ENCODE data around the gene ZNF180. TPM values are rescaled to one million over a fixed set of nuclear protein-coding genes. Genes with fewer than 3 reads are reported as not detected.
A peak's percentile ranks its signal among the peaks of the same experiment; 100 is the strongest.
"Not testable (repeated sequence)": the region's sequence is repeated elsewhere in the genome, so short reads cannot be mapped to it uniquely, and the experiment has no call there.

Gene ZNF180
- total RNA-seq, 1 donor from 2014 or later, result 11.1 TPM

DNA sequence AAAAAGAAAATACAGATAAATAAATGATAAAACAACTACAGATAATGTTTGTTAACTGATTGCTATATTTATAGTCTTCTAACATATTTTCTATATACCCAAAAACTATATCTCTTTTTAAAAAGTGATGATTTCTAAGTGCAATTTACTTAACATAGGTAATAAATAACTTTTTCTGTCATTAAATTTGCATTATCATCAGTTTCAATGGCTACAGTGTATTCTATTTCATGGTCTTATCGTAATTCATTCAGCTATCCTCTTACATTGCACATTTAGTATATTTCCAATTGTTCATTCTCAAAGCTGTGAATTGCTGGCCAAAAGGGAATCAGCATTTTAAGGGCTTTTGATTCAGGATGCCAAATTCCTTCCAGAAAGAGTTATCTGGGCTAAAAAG is 3.6 kb downstream of the ZNF180 start:
- TF ChIP-seq, protein P1, sequence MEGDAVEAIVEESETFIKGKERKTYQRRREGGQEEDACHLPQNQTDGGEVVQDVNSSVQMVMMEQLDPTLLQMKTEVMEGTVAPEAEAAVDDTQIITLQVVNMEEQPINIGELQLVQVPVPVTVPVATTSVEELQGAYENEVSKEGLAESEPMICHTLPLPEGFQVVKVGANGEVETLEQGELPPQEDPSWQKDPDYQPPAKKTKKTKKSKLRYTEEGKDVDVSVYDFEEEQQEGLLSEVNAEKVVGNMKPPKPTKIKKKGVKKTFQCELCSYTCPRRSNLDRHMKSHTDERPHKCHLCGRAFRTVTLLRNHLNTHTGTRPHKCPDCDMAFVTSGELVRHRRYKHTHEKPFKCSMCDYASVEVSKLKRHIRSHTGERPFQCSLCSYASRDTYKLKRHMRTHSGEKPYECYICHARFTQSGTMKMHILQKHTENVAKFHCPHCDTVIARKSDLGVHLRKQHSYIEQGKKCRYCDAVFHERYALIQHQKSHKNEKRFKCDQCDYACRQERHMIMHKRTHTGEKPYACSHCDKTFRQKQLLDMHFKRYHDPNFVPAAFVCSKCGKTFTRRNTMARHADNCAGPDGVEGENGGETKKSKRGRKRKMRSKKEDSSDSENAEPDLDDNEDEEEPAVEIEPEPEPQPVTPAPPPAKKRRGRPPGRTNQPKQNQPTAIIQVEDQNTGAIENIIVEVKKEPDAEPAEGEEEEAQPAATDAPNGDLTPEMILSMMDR (IDR thresholded peaks at IDR 0.05; ENCODE audit: insufficient read depth, low read length, severe bottlenecking), result no peak
- FAIRE-seq, result no peak
- H3K36me3 ChIP-seq (ENCODE audit: control insufficient read depth, insufficient read depth, low read length), result peaks cover 12% of the 10 kb centered on the region

DNA sequence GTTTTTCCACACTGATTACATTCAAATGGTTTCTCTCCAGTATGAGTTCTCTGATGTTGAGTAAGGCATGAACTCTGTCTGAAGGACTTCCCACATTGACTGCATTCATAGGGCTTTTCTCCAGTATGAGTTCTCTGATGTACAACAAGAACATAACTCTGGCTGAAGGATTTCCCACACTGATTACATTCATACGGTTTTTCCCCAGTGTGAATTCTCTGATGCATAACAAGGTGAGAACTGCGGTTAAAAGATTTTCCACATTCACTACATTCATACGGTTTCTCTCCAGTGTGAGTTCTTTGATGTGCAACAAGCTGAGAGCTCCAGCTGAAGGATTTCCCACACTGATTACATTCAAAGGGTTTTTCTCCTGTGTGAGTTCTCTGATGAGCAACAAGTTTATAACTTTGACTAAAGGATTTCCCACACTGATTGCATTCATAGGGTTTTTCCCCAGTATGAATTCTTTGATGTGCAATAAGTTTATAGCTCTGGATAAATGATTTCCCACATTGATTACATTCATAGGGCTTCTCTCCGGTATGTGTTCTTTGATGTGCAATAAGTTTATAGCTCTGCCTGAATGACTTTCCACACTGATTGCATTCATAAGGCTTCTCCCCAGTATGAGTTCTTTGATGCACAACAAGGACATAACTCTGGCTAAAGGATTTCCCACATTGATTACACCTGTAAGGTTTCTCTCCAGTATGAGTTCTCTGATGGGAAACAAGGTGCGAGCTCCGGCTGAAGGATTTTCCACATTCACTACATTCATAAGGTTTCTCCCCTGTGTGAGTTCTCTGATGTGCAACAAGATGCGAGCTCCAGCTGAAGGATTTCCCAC is 23.5 kb downstream of the ZNF180 start:
- H3K36me3 ChIP-seq (ENCODE audit: control insufficient read depth, insufficient read depth, low read length), result peaks cover 8% of the 10 kb centered on the region
- FAIRE-seq (no peak), DNase-seq (ENCODE audit: low read depth) (peak; percentile 12)
- TF ChIP-seq, protein P1 (IDR thresholded peaks at IDR 0.05; ENCODE audit: insufficient read depth, low read length, severe bottlenecking), result no peak
- H3K4me3 ChIP-seq (ENCODE audit: low read depth, low read length), result no peak overlapping the region
- H3K27me3 ChIP-seq (ENCODE audit: control insufficient read depth, insufficient read depth, low read length), result no peaks in the 10 kb centered on the region

More for the DNA sequence above, 3.6 kb downstream of the ZNF180 start:
- no peak for DNase-seq (ENCODE audit: low read depth)
- Histone ChIP-seq H3K27me3 (ENCODE audit: control insufficient read depth, insufficient read depth, low read length) (no peaks in the 10 kb centered on the region), H3K4me3 (ENCODE audit: low read depth, low read length) (no peak overlapping the region)

GRCh38 chr19:44468730-44469129 is 31.6 kb downstream of the ZNF180 start:
- FAIRE-seq; H3K27me3 ChIP-seq (ENCODE audit: control insufficient read depth, insufficient read depth, low read length); H3K4me3 ChIP-seq (ENCODE audit: low read depth, low read length); DNase-seq (ENCODE audit: low read depth); H3K36me3 ChIP-seq (ENCODE audit: control insufficient read depth, insufficient read depth, low read length): not testable (repeated sequence)

DNA sequence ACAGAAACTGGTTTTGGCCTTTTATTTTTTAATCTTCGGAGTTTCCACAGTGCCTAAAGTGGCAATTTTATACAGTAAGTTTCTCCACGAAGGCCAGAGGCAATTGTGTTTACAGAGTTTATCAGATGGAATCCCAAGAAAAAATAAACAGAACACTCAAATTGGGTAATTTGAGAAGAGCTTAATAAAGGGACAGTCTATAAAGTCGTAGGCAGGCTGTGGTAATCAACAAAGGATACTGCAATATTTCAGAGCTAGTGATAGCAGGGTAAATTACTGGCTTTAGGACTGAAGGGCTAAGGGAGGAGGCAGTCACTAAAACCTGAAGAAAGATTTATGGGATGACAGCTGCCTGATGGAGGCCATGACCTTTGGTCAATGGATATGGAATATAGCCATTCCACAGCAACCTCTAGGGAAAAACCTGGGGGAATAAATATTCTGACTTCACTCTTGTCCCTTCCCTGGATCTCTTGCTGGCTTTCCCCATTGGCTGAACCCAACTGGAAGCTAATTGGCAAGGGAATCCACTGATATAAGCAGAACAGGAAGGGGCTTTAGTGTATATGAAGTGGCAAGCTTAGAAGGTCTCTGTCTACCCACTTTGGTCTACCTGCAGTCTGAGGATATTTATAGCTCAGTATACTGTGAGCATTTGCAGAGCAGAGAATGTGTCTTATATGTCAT is 37.6 kb downstream of the ZNF180 start:
- not testable (repeated sequence) for H3K36me3 ChIP-seq (ENCODE audit: control insufficient read depth, insufficient read depth, low read length); FAIRE-seq; H3K27me3 ChIP-seq (ENCODE audit: control insufficient read depth, insufficient read depth, low read length); DNase-seq (ENCODE audit: low read depth); H3K4me3 ChIP-seq (ENCODE audit: low read depth, low read length)

GRCh38 chr19:44456016-44456415 is 44.3 kb downstream of the ZNF180 start:
- H3K27me3 ChIP-seq (ENCODE audit: control insufficient read depth, insufficient read depth, low read length); FAIRE-seq; DNase-seq (ENCODE audit: low read depth); H3K36me3 ChIP-seq (ENCODE audit: control insufficient read depth, insufficient read depth, low read length); H3K4me3 ChIP-seq (ENCODE audit: low read depth, low read length): not testable (repeated sequence)

GRCh38 chr19:44455100-44455499 is 45.2 kb downstream of the ZNF180 start:
- no peak for FAIRE-seq
- TF ChIP-seq, protein P1 (IDR thresholded peaks at IDR 0.05; ENCODE audit: insufficient read depth, low read length, severe bottlenecking), result no peak
- H3K36me3 ChIP-seq (ENCODE audit: control insufficient read depth, insufficient read depth, low read length), result no peaks in the 10 kb centered on the region
- no peaks in the 10 kb centered on the region for H3K27me3 ChIP-seq (ENCODE audit: control insufficient read depth, insufficient read depth, low read length)
- peak; percentile 20 for DNase-seq (ENCODE audit: low read depth)
- H3K4me3 ChIP-seq (ENCODE audit: low read depth, low read length), result no peak overlapping the region

- H3K27me3 ChIP-seq (ENCODE audit: control insufficient read depth, insufficient read depth, low read length), result no peaks in the 10 kb centered on the region
- H3K4me3 ChIP-seq (ENCODE audit: low read depth, low read length), result no peak overlapping the region
- no peaks in the 10 kb centered on the region for H3K36me3 ChIP-seq (ENCODE audit: control insufficient read depth, insufficient read depth, low read length)
- TF ChIP-seq, protein P1 (IDR thresholded peaks at IDR 0.05; ENCODE audit: insufficient read depth, low read length, severe bottlenecking), result no peak
- no peak for FAIRE-seq
- DNase-seq (ENCODE audit: low read depth), result no peak
Observed at GRCh38 chr19:44452367-44452766, 48.0 kb downstream of the ZNF180 start.
